ENCODE data around the gene AADAC.

Gene AADAC

GRCh38 chr3:151856641-151857040 lies 42.7 kb downstream of the AADAC start:
- Histone ChIP-seq H3K27ac (no peak overlapping the region), H3K4me3 (IDR thresholded peaks at IDR 0.05; ENCODE audit: insufficient read depth, low read depth, low read length) (no peak overlapping the region), H3K9ac (no peak overlapping the region), H3K4me1 (ENCODE audit: low read depth, poor library complexity, severe bottlenecking) (no peaks in the 10 kb centered on the region), H2AFZ (ENCODE audit: low read depth) (no peak overlapping the region), H3K36me3 (ENCODE audit: insufficient read depth) (no peaks in the 10 kb centered on the region), H3K79me2 (ENCODE audit: insufficient read depth, low read depth) (no peaks in the 10 kb centered on the region), H3K27me3 (ENCODE audit: insufficient read depth, low read depth) (no peaks in the 10 kb centered on the region), H3K4me2 (no peak overlapping the region), H4K20me1 (ENCODE audit: insufficient read depth) (no peaks in the 10 kb centered on the region)
- no peak for TF ChIP-seq CTCF (conservative IDR thresholded peaks at IDR 0.05; ENCODE audit: low read depth, low read length)

GRCh38 chr3:151859233-151859673 lies 45.3 kb downstream of the AADAC start:
- H3K27me3 ChIP-seq (ENCODE audit: insufficient read depth, low read depth): no peaks in the 10 kb centered on the region
- H3K4me1 ChIP-seq (ENCODE audit: low read depth, poor library complexity, severe bottlenecking): no peaks in the 10 kb centered on the region
- no peak overlapping the region for H2AFZ ChIP-seq (ENCODE audit: low read depth)
- no peak overlapping the region for H3K27ac ChIP-seq
- no peaks in the 10 kb centered on the region for H4K20me1 ChIP-seq (ENCODE audit: insufficient read depth)
- H3K79me2 ChIP-seq (ENCODE audit: insufficient read depth, low read depth): no peaks in the 10 kb centered on the region
- H3K36me3 ChIP-seq (ENCODE audit: insufficient read depth): no peaks in the 10 kb centered on the region
- H3K9ac ChIP-seq: no peak overlapping the region
- no peak overlapping the region for H3K4me2 ChIP-seq
- no peak overlapping the region for H3K4me3 ChIP-seq (IDR thresholded peaks at IDR 0.05; ENCODE audit: insufficient read depth, low read depth, low read length)
- TF ChIP-seq CTCF (conservative IDR thresholded peaks at IDR 0.05; ENCODE audit: low read depth, low read length): no peak

- H3K4me1 ChIP-seq (ENCODE audit: low read depth, poor library complexity, severe bottlenecking): no peaks in the 10 kb centered on the region
- H3K4me3 ChIP-seq (IDR thresholded peaks at IDR 0.05; ENCODE audit: insufficient read depth, low read depth, low read length): no peak overlapping the region
- no peaks in the 10 kb centered on the region for H3K36me3 ChIP-seq (ENCODE audit: insufficient read depth)
- no peak for TF ChIP-seq CTCF (conservative IDR thresholded peaks at IDR 0.05; ENCODE audit: low read depth, low read length)
- no peak overlapping the region for H3K27ac ChIP-seq
- H3K4me2 ChIP-seq: no peak overlapping the region
- no peak overlapping the region for H3K9ac ChIP-seq
- H3K27me3 ChIP-seq (ENCODE audit: insufficient read depth, low read depth): no peaks in the 10 kb centered on the region
- no peak overlapping the region for H2AFZ ChIP-seq (ENCODE audit: low read depth)
- no peaks in the 10 kb centered on the region for H4K20me1 ChIP-seq (ENCODE audit: insufficient read depth)
- H3K79me2 ChIP-seq (ENCODE audit: insufficient read depth, low read depth): no peaks in the 10 kb centered on the region
These were observed 46.0 kb downstream of the AADAC start for GRCh38 chr3:151859905-151860304.

GRCh38 chr3:151863611-151864010 lies 49.7 kb downstream of the AADAC start:
- no peaks in the 10 kb centered on the region for H3K79me2 ChIP-seq (ENCODE audit: insufficient read depth, low read depth)
- H3K36me3 ChIP-seq (ENCODE audit: insufficient read depth): no peaks in the 10 kb centered on the region
- no peak overlapping the region for H3K27ac ChIP-seq
- no peaks in the 10 kb centered on the region for H3K27me3 ChIP-seq (ENCODE audit: insufficient read depth, low read depth)
- H3K4me2 ChIP-seq: no peak overlapping the region
- no peaks in the 10 kb centered on the region for H3K4me1 ChIP-seq (ENCODE audit: low read depth, poor library complexity, severe bottlenecking)
- H3K9ac ChIP-seq: no peak overlapping the region
- no peak overlapping the region for H2AFZ ChIP-seq (ENCODE audit: low read depth)
- no peaks in the 10 kb centered on the region for H4K20me1 ChIP-seq (ENCODE audit: insufficient read depth)
- TF ChIP-seq CTCF (conservative IDR thresholded peaks at IDR 0.05; ENCODE audit: low read depth, low read length): no peak
- H3K4me3 ChIP-seq (IDR thresholded peaks at IDR 0.05; ENCODE audit: insufficient read depth, low read depth, low read length): no peak overlapping the region
